ENCODE results near the gene CDH12. TPM values are rescaled to one million over a fixed set of nuclear protein-coding genes. Genes with fewer than 3 reads are reported as not detected.

Gene CDH12
- under 1 TPM; 0.19 to 0.91 (median 0.47) TPM for total RNA-seq

GRCh38 chr5:22852807-22853660, at the start of gene CDH12:
Gene CDH12 (minus strand): TSS chr5:22853344.
- intact Hi-C loops (cut with DNase I; ENCODE audit: low total_unique reads): no loop called here
- TF ChIP-seq CTCF (IDR thresholded peaks at IDR 0.05) (no peak), POLR2A (IDR thresholded peaks at IDR 0.05) (no peak)
- DNase-seq (ENCODE audit: low spot score in 2 of 2): peak in 1 of 2 donors; percentile 78
- 1% methylated on average over 31 of the region's 31 CpGs for WGBS, 2 donors
- peak within 1 kb of the TSS; percentile 9 for H3K4me3 ChIP-seq (ENCODE audit: low read depth, poor library complexity, severe bottlenecking)

DNA sequence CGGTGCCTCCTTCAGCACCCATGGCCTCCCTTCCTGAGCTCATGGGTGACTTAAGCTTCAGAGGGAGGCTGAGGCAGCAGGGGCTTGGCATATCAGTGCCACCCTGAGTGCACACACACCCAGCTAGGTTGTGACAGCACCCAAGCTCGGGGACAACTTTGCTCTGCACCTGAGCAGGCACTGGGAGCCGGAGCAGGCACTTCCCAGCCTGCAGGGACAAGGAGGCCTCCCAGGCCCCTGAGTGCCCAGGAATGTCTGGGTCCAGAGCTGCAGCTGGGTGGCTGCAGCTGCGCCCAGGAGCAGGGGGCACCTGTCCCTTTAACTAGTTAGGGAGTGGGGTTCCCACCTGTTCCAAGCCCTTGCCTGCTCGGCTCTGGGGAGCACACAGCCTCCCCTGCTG, 48.7 kb upstream of the CDH12 start:
- TF ChIP-seq POLR2A (IDR thresholded peaks at IDR 0.05) (no peak), CTCF (IDR thresholded peaks at IDR 0.05) (no peak)
- intact Hi-C loops (cut with DNase I; ENCODE audit: low total_unique reads): no loop called here
- no peak for DNase-seq (ENCODE audit: low spot score in 2 of 2)
- H3K4me3 ChIP-seq (ENCODE audit: low read depth, poor library complexity, severe bottlenecking): no peak overlapping the region
- WGBS, 2 donors: 92 to 93% methylated on average over 4 of the region's 5 CpGs

- no peak for TF ChIP-seq POLR2A (IDR thresholded peaks at IDR 0.05)
- TF ChIP-seq CTCF (IDR thresholded peaks at IDR 0.05): no peak
- intact Hi-C loops (cut with DNase I; ENCODE audit: low total_unique reads): no loop called here
Observed at GRCh38 chr5:22900801-22901310, 47.7 kb upstream of the CDH12 start.

DNA sequence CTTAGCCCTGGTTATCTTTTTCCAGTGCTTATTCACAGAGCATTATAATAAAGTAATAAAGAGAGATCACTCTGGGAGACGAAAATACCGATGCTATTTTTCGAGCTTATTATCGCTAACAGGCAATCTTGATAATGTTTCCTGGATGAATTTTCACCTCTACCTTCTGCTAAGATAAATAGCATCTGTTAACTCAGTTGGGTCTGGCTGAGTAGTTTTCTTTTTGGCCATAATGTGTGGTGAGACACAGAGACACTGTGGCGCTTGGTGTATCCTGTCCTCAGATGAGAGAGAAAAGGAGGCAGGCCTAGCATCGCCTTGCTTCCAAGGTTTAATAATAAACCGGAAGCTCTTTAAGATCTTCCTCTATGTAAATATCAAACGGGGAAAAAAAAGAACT, 46.2 kb upstream of the CDH12 start:
- 89 to 93% methylated on average over 8 of the region's 8 CpGs for WGBS, 2 donors
- H3K4me3 ChIP-seq (ENCODE audit: low read depth, poor library complexity, severe bottlenecking): no peak overlapping the region
- intact Hi-C loops (cut with DNase I; ENCODE audit: low total_unique reads): no loop called here
- TF ChIP-seq CTCF (IDR thresholded peaks at IDR 0.05) (no peak), POLR2A (IDR thresholded peaks at IDR 0.05) (no peak)
- no peak for DNase-seq (ENCODE audit: low spot score in 2 of 2)

More at GRCh38 chr5:22900801-22901310, 47.7 kb upstream of the CDH12 start:
- WGBS, 2 donors: 91% methylated on average over 17 of the region's 17 CpGs
- DNase-seq (ENCODE audit: low spot score in 2 of 2): no peak
- H3K4me3 ChIP-seq (ENCODE audit: low read depth, poor library complexity, severe bottlenecking): no peak overlapping the region

DNA sequence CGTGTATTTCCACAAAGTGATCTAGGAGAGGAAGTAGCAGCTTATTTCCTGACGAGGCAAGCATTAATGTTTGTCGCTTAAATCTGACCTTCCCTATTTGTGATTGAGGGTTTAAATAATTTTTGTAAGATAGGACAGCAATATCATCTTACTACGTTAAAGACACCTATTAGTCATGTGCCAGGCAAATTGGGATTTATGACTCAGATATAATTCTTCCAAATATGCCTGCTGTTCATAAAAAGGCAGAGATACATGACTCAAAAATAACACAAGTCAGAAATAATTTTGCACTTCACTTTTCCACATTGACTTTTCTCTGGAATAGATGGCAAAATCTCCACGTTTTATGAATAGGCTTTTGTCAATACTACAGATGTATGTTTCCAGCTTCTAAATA, 43.0 kb upstream of the CDH12 start:
- no peak for DNase-seq (ENCODE audit: low spot score in 2 of 2)
- 56 to 57% methylated on average over 5 of the region's 5 CpGs for WGBS, 2 donors
- intact Hi-C loops (cut with DNase I; ENCODE audit: low total_unique reads): no loop called here
- TF ChIP-seq POLR2A (IDR thresholded peaks at IDR 0.05): no peak
- no peak for TF ChIP-seq CTCF (IDR thresholded peaks at IDR 0.05)
- no peak overlapping the region for H3K4me3 ChIP-seq (ENCODE audit: low read depth, poor library complexity, severe bottlenecking)

Data from lower leg skin (tissue), 4 donors.